GM21367 (cell line): Measurements from ENCODE around the gene ZDHHC11B.

Experiments used
- ATAC-seq: cut with Tn5 transposase; IDR thresholded peaks from one replicate; pipeline ENCODE4 v1.9.1; 2021; ENCODE audit not compliant: unreplicated experiment

The ZDHHC11B gene

GRCh38 chr5:664343-664993 lies 120.1 kb downstream of the ZDHHC11B start:
- ATAC-seq, result no peak

DNA sequence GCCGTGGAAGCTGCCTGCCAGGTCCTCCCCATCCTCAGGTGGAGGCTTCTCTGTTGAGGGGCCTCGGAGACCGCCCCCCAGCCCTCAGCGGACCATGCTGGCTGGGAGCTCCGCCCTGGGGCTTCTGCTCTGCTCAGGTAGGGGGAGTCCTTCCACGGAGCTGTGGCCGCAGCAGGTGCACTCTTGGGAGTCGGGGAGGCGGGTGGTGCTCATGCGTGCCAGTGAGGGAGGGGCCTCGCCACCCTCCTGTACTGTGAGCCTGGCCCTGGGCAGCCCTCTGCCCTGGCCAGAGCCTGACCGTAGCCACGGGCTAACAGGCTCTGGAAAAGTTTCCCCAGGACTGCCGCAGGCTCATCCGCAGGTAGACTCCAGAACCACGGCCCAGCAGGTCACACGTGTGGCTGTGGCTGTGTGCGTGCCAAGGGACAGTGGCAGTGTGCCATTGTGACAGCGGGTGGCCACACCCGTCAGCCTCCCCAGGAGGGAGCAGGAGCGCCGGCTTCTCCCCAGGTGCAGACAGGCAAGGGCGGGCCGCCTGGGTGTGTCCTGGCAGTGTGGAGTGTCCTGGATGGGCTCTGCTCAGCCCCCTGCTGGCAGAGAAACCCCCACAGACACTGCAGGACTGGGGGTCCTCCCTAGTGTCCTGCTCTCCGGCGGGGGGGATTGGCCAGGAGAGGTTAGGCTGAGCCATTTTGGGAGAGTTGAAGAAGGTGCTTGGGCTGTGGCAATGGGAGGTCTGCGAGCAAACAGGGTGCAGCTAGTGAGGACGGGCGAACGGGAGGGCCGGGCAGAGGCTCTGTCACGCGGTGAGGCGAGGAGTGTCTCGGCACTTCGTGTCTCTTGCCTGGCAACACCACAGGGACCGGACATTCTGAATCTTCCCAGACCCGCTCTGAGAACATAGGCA lies 120.8 kb downstream of the ZDHHC11B start:
- ATAC-seq, result no peak

DNA sequence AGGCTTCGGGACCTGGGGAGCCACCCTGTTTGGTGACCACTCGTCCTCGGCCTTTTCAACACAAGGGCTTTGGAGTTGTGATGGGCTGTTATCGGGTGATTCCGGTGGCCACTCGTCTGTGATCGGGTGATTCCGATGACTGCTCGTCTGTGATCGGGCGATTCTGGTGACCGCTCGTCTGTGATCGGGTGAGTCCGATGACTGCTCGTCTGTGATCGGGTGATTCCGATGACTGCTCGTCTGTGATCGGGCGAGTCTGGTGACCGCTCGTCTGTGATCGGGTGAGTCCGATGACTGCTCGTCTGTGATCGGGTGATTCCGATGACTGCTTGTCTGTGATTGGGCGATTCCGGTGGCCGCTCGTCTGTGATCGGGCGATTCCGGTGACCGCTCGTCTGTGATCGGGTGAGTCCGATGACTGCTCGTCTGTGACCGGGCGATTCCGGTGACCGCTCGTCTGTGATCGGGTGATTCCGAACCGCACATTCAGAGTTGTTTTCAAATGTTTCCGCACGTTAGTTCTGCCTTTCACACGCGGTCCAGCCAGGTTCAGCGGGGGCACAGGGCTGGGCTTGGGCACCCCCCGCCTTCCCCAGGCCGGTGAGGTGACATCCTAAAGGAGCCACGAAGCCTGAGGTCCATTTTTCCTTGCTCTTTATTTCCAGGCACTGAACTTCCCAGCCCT lies 121.6 kb downstream of the ZDHHC11B start:
- no peak for ATAC-seq

DNA sequence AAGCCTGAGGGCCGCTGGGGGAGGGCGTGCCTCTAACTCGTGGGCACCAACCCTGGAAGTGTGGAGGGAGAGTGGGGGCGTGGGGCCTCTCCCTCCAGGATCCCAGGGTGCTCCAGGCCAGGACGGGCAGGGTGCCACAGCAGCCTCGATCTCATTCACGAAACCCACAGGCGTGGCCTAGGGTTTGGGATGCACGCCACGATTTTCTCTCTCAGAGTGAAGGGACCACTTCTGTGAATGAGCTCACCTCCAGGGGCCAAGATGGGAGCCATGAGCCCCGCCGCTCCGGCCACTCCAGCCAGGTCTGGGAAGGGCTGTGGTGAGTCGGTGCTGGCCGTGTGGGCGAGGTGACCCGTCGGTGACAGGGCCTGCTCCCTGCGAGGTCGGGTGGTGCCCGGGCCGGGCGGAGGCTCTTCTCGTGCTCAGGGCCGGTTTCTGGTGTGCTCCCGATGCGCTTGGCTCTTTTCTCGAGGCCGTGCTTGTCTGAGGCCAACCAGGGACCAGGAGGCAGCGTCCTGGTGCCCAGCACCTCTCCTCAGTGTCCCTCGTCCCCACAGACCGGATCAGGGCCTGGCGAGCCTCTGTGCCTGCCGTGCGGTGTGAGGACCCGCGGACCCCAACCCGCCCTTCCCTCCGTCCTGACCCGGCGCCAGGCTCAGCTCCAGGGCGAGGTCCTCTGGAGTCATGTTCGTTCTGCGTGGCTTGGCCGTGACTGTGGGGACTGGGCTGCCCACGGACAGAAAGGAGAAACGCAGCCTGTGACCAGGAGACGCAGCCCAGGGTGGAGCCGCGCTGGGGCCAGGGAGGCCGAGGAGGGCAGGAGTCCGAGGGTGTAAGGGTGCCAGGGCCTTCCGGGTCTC lies 122.4 kb downstream of the ZDHHC11B start:
- no peak for ATAC-seq

DNA sequence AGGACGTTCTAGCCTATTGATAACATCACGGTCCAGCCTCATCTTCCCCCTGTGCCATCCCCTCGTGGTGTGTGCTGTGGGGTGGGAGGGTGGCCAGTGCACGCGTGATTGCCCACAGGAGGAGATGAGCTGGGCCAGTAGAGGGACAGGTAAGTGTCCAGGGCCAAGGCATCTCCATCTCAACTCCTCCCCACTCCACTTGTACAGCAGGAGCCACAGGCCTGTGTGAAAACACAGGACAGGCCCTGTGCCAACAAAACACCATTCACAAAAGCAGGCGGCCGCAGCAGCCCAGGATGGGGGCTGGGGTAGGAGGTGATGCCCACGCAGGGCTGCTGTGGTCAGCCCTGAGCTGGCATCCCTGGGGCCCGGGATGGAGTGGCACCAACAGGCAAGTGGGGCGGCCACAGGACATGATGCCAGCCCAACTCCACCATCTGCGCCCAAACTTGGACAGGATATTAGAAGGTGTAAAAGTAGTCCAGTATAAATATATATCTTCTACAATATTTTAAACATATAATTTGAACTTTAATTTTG lies 124.0 kb downstream of the ZDHHC11B start:
- no peak for ATAC-seq
